ENCODE results near the gene TMEM63A.
"Not testable (repeated sequence)": the region's sequence is repeated elsewhere in the genome, so short reads cannot be mapped to it uniquely, and the experiment has no call there.

Gene TMEM63A

DNA sequence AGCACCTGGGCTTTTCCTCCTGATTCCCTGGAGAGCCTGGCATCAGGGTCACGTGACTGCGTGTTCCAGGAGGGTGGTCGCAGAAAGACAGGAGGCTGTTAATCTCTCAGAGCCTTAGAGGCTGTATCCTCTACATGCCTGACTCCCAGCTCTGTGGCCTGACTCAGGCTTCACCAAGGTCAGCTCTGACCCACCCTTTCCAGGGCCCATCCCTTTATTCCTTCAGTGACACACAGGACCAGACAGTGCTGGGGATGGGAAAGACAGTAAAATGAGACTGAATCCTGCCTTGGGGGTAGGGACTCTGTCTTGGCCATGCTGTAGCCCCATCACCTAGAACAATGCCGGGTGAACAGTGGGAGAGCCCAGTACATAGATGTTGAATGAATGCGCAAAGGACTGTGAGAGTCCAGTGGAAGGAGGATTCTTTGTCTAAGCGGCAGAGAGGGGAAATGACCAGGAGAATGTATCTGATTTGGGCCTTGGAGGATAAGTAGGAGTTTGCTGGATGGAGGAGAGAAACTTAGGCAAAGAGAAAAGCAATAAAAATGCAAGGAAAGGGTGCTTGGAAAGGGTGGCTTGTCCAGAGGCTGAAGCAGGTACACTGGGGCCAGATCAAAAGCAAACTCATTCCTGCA, 39.3 kb downstream of the TMEM63A start:
- no peak for DNase-seq

- no peak for DNase-seq
These were observed 40.1 kb downstream of the TMEM63A start for GRCh38 chr1:225842074-225842473.

- DNase-seq = no peak
These were observed 41.5 kb downstream of the TMEM63A start for GRCh38 chr1:225840713-225841112.

DNA sequence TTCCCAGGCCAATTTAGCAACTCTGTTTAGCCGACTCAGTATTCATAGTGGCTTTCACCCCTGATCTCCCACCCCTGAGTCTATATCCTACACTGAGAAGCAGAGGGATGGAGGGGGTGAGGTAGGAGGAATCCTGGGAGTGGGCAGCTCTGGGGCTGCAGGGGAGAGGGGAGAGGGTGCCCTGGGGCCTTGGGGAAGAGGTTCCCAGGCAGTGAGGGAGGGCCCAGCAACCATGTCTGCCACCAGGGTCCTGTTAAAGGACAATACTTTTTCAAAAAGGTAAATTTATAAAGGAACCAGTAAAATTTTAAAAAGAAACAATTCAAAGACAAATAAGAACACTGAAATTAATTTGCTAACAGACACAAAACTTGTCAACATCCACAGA, 42.0 kb downstream of the TMEM63A start:
- DNase-seq = no peak

DNA sequence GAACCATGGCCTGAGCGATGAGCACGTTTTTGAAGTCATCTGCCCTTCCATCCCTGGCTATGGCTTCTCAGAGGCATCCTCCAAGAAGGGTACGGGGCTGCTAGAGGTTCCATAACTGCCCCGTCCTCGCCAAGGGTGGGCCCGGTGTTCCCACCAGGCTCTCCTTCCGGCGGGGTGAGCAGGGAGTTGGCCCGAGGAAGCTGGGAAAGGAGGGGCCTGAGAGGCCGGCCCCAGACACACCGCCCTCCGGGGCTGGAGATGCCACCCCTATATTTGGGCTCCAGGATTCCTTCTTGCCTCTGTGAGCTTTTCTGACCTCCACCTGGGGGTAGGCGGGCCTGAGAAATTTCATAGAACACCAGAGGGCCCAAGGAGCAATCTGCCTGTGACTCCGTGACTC, 43.4 kb downstream of the TMEM63A start:
- DNase-seq = no peak

- not testable (repeated sequence) for DNase-seq
These were observed 45.9 kb downstream of the TMEM63A start for GRCh38 chr1:225836296-225836695.

- DNase-seq = no peak
These were observed 46.3 kb downstream of the TMEM63A start for GRCh38 chr1:225835856-225836255.

GRCh38 chr1:225834417-225835329, 47.5 kb downstream of the TMEM63A start:
- no peak for DNase-seq

- no peak for DNase-seq
These were observed 51.3 kb downstream of the TMEM63A start for GRCh38 chr1:225830841-225831240.

DNA sequence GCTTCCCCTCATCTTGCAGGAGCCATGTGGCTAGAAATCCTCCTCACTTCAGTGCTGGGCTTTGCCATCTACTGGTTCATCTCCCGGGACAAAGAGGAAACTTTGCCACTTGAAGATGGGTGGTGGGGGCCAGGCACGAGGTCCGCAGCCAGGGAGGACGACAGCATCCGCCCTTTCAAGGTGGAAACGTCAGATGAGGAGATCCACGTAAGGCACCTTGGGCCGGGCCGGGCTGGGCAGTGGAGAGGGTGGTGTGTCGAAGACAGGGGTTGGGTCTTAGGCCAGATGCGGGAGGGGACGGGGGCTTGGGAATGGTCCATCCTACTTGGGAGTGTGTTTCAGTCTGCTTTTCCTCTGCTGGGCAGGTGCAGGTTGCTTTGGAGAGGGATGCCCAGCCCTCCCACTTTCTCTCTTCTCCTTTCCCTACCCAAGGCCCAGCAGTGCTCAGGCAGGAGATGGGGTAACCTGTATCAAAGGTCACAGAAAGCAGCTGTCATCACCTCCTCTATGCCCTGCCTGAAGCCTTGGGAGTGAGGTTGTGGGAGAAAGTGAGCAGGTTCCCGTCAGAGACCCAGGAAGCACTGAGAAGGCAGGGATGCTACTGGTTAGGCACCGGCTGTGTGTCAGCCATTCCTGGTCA, 53.4 kb downstream of the TMEM63A start:
- DNase-seq = no peak

GRCh38 chr1:225827076-225827475, 55.1 kb downstream of the TMEM63A start:
- DNase-seq = no peak

DNA sequence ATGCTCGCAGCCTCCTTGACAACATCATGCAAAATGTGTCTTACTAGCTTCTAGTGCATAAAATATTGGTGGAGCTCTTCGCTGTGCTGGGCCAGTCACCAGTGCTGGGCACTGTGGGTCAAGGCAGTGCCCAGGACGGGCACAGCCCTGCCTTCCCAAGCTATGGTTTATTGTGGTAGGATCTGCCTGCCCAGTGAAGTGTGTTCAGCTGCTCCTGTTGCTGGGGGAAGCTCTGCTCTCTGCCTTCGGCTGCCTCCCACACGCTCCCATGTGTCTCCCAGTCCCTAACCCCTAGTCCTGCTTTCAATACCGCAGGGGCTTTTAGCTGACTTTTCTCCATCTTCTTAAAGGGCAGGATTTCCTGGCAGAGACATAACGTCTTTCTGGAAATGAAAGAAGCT, 56.6 kb downstream of the TMEM63A start:
- no peak for DNase-seq

GRCh38 chr1:225825078-225825477, 57.1 kb downstream of the TMEM63A start:
- no peak for DNase-seq

DNA sequence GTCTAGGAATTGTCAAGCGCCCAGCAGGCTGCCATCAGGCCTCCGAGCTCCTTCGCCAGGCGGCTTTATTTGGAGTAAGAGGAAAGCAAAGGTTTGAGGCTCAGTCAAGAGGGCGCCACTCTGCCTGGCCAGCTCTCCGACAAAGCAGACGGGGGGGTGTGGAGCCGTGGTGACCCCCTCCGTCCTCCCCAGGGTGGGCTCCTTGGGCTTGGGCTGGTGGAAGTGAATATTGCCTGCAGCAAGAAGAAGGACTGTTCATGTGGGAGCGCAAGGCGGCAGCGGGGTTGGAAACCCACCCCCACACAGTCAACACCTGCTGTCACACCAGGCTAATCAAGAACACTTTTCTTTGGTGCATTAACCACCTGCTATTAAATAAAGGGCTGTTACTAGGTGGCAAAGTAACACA, 57.6 kb downstream of the TMEM63A start:
- no peak for DNase-seq

GRCh38 chr1:225823811-225824261, 58.3 kb downstream of the TMEM63A start:
- no peak for DNase-seq

GRCh38 chr1:225822655-225823403, 59.4 kb downstream of the TMEM63A start:
- no peak for DNase-seq

- no peak for DNase-seq
These were observed 61.6 kb downstream of the TMEM63A start for GRCh38 chr1:225820522-225821120.

DNA sequence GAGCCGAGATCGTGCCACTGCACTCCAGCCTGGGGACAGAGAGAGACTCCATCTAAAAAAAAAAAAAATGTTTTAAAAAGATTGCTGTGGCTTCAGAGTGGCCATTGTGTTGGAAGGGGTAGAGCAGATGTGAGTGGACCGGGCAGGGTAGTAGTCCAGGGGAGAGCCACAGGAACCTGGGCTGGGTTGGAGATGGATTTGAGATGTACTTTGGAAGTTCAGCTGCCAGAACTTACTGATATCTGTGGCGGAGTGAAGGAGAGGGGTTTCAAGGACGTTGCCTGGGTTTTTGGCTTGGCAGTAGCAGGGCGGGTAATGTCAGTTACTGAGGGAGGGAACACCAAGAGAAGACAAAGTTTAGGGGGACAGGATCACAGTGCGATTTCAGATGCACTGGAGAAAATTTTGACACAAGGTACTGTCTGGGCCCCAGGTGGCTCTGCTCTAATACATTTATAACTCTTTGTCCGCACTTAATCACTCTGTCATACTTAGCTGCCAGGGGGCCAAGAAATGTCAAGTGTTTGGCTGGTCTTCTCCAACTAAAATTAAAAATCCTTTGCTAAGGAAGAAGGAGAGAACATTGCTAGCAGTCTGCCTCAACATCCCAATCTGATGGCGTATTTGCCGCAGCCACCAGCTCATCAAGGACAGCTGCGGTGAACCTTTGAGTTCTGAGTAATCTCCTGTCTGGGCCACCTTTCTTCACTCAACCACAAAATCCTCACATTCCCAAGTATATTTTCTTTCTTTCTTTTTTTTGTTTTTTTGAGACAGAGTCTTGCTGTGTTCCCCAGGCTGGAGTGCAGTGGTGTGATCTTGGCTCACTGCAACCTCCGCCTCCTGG, 62.6 kb downstream of the TMEM63A start:
- no peak for DNase-seq

DNA sequence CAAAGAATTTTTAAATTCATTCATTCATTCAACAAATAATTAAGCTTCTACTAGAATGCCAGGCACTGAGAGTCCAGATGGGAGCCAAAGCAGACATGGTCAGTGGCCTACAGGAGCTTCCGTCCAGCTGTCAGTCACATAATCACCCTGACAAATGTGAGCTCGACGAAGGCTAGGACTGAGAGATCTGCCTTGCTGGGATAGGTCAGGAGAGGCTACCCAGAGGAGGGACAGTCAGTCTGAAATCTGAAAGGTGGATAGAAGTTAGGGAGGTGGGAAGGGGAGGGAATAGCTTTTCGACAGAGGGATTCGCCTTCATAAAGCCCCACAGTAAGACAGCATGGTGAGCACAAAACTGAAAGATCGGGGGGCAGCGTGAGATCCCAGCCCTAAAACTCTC, 64.0 kb downstream of the TMEM63A start:
- DNase-seq = no peak

DNA sequence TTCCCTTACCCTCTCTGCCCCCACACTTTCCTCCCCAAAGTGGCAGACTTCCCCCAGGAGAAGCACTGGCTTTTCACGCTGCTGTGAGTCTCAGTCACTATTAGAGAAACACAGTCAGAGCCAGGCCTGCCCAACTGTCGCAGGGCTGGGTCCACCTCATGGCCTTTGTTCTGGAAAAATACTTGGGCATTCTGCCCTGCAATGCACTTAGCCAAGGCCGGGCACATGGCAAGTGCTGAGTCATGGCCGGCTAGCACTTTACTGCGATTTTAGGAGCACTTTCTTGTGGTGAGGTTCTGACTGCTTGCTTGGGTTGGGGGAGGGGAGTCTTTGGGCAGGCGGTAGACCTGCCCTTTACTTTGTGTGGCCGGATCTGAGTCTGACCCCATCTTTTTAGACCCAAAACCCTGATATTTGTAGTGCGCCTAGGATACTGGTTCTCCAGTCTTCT, 64.5 kb downstream of the TMEM63A start:
- DNase-seq = no peak

Data from activated CD4-positive, alpha-beta T cell treated with anti-CD3 and anti-CD28 coated beads, Interleukin-2, amount 50 U/mL, for 4 hours (primary cell).